Uterus (tissue), 2 donors: ENCODE measurements around the gene LCN6.
"Not testable (repeated sequence)": the region's sequence is repeated elsewhere in the genome, so short reads cannot be mapped to it uniquely, and the experiment has no call there.

ENCODE experiments used
- CTCF ChIP-seq, 4 experiments: fragments of 200-600 bp in 2 of 4; fragments of 450-650 bp in 2 of 4; sonication (generic) in 2 of 4; IDR thresholded peaks; one replicate each; pipeline ENCODE4 v1.5.1; 2016 to 2019; ENCODE audit warnings: antibody characterized with exemption in 4 of 4, mild to moderate bottlenecking in 2 of 4, moderate library complexity in 1 of 4
- POLR2A ChIP-seq, 2 donors: fragments of 450-650 bp; IDR thresholded peaks; one replicate each; pipeline ENCODE4 v1.6.1; 2016; ENCODE audit warnings: antibody characterized with exemption in 2 of 2, mild to moderate bottlenecking in 1 of 2, moderate library complexity in 1 of 2

GRCh38 chr9:136766410-136767120, 18.2 kb upstream of the LCN6 start:
- TF ChIP-seq CTCF (IDR thresholded peaks at IDR 0.05): peak in 1 of 4 experiments; percentile 14
- not testable (repeated sequence) for TF ChIP-seq POLR2A (IDR thresholded peaks at IDR 0.05)
